RCC 7860 (cell line): ENCODE results near the gene MRRF.

ENCODE experiments used
- DNase-seq: peaks from one replicate; pipeline ENCODE4 v3.0.0-alpha.2; 2015; ENCODE audit warnings: low spot score
- FAIRE-seq: peaks from 2 replicates; lab custom pipeline; 2012; peaks lifted over from hg19 to GRCh38; lab: Jason Lieb, UNC

Gene MRRF

DNA sequence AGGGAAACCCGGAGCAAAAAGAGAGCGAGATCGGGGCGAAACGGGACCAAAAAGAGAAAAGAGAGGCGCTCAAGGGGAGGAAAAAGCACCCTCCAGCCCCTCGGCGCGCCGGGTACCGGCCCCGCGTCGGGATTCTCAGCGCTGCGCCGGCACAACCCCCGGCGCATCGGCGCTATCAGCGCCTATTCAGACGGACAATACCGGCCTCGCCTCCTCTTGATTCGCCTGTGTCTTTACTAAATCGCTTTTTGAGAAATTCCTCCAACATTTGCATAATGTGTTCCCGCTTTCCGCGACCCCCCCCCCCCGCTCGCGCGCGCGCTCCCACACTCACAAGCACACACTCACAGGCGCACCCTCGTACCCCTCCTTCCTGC, 36.5 kb upstream of the MRRF start:
- no peak for FAIRE-seq
- no peak for DNase-seq

DNA sequence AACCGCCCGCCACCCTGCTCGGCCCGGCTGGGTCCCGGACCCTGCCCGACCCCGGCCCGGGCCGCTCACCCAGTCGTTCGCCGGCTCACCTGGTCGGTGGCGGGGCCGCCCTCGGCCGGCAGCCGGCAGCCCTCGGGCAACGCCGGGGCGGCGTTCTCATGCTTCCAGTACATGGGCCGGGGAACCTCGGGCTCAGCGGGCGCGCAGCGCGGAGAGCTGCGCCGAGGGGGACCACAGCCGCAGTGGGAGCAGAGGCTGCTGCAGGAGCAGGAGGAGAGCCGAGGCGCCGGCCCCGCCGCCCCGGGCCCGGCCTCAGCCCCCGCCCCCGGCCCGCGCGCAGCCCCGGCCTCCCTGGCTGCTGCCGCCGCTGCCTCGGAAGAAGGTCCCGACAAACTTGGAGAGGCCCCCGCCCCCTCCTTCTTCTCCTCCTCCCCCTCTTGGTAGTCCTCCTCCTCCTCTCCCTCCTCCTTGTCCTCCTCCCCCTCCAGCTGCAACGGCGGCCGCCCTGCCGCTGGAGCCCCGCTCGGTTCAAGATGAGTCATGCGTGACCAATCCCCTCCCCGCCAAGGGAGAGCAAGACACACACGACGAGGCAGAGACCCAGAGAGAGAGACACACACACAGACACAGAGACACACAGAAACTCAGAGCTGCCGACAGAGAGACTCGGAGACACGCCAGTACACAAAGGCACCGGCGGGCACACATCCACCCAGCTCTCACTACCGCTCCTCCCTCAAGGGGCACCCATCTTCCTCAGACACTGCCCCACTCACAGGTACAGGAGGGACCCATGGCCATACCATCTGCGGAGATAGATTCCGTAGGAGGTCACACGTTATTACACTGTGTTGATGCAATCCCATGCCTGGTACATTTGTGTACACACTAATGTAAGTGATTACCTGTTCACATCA, 35.9 kb upstream of the MRRF start, which contains the start of gene LHX6:
Gene LHX6 (minus strand): TSS at position 390 of the 917 bp plus-strand sequence. CDS start 217 bp downstream, at position 173.
- DNase-seq, result peak; percentile 16
- no peak for FAIRE-seq

GRCh38 chr9:122229485-122229837, 35.2 kb upstream of the MRRF start:
- no peak for DNase-seq
- no peak for FAIRE-seq

GRCh38 chr9:122232796-122233306, 31.8 kb upstream of the MRRF start:
- DNase-seq (no peak), FAIRE-seq (no peak)

GRCh38 chr9:122234022-122234748, 30.5 kb upstream of the MRRF start:
- no peak for DNase-seq
- FAIRE-seq, result no peak

DNA sequence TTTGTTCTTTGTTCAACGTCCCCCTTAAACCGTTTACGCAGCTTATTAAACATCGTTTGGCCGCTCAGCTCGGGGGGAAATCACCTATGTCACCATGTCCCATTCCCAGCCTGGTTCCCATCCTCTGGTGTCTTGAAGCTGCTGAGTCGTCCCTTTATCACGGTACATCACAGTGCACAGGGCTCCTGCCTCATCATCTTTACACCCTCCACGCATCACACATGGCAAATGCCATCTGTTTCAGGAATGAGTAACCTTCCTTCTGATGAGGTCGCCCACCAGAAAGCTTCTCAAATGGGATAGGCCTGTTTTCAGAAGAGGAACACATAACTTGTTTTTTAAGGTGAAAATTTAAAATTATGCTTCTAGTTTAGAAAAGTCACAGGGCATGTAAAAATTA, 28.0 kb upstream of the MRRF start:
- DNase-seq (no peak), FAIRE-seq (no peak)

DNA sequence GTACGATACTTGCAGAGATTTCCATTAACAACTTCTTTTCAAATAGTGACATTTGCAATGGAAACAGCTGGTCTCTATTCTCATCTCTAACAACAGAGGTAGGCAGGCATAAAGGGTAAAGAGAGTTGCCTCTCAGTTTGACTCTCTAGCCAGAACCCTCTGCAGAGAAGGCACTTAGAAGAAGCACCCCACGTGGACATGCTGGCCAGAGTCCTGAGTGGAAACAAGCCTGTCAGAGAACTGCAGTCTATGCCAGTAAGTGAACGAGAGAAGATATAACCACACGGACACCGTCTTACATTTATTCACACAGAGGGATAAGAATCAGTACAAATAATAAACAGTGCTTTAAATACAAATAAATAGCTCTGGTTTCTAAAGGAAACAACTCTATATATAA, 25.0 kb upstream of the MRRF start:
- no peak for DNase-seq
- FAIRE-seq, result no peak

DNA sequence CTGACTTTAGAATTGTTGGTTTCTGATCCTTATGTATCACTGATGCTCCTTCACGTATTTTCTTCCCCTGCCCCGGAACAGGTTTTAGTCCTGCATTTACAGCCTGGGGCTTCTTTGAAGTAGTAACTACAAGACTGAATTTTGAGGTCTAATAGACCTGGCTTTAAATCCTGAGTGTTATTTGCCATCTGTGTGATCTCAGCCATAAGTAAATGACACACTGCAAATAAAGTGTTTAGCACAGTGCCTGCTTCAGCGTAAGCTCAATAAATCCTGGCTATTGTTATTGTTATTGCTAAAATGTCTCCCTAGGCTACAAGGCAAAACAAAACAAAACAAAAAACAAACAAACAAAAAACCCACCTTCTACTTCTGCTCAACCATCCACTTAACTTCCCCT, 20.3 kb upstream of the MRRF start:
- FAIRE-seq (no peak), DNase-seq (no peak)

GRCh38 chr9:122246666-122247065, 18.0 kb upstream of the MRRF start:
- FAIRE-seq (no peak), DNase-seq (no peak)

- no peak for DNase-seq
- no peak for FAIRE-seq
These were observed 16.2 kb upstream of the MRRF start for GRCh38 chr9:122248448-122248865.

- no peak for FAIRE-seq
- DNase-seq, result no peak
These were observed 13.3 kb upstream of the MRRF start for GRCh38 chr9:122251351-122251750.

DNA sequence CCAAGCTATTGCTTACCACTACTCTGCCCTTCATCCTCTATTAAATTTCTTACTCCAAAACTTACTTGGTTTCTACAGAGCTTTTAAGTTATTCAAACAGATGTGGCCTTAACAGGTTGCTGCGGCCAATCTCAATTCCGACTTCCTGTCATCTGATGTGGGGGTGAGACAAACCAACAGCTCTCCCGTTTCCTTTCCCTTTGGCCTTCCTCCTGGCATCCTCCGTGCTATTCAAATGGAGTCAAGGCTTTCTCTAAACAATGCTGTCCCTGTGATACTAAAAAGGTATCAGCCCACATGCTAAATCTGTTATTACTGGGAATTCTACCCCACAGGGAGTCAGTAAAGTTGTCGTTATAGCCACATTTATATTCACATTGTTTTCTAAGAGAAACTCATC, 11.9 kb upstream of the MRRF start:
- FAIRE-seq (no peak), DNase-seq (no peak)

DNA sequence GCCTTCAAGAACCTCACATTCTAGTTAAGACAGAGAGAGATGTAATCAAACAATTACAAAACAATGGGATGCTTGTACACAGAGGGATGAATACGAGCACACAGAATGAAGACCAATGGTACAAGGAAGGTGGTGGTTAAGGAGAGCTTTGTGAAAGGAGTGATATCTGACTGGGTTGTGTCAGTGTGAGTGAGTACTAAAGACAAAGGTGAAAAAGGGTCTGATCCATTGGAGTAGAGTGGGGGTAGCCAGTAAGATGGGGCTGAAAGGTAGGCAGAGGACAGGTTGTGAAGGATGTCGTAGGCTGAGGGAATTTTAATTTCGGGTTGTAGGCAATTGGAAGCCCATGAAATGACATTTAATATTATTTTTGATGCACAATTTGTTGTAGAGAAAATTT, 9.9 kb upstream of the MRRF start:
- FAIRE-seq, result no peak
- DNase-seq, result no peak

GRCh38 chr9:122256206-122256605, 8.5 kb upstream of the MRRF start:
- DNase-seq, result no peak
- FAIRE-seq, result no peak

DNA sequence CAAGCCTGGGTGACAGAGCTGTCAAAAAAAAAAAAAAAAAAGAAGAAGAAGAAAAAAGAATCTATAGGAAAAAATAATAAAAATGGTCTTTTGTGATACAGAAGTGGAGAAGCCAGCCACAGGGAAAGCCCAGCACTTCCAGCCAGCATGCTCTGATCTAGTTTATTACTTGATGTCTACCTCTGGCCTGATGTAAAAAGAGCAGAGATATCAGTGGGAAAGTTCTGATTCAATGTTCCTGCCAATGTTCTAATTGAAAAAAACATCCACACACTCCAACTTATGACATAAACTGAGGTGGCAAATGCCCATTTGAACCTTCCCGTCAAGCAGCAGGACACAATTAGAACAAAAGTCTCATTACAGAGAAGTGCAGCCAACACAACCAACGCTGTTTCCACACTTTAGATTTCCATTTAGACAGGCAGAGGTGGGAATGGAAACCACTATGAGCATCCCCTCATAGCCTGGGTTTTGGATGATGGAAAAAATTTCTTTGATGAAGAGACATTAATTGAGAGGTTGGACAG, 5.7 kb upstream of the MRRF start:
- FAIRE-seq, result no peak
- no peak for DNase-seq

GRCh38 chr9:122261469-122261881, 3.2 kb upstream of the MRRF start:
- no peak for DNase-seq
- no peak for FAIRE-seq

- DNase-seq, result no peak
- FAIRE-seq, result no peak
These were observed 2.6 kb upstream of the MRRF start for GRCh38 chr9:122262073-122262472.

DNA sequence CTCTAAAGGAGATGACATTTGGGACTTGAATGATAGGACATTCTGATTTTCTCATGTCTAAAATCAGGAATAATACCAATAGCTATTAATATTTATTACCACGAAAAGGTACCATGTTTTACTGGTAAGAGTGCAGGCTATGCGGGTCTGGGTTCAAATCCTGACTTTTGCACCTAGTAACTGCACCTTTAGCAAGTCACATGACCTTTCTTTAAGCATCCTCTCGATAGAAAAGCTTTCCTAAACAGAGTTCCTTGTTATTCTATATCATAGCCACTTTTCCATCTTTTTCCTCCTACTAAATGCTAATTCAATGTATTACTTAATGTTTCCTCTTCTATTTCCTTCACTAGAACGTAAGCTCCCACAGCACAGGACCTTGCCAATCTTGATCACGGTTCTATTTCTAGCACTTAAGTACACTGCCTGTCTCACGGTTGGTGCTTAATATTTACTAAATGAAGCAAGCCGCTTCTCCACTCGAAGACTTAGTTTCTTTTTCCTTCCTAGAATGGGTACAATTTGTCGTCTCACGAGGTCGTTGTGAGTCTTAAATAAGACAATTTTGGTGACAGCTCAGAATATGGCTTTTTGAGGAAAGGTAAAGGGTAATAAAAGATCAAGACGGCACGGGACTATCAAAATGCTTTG, 858 bp upstream of the MRRF start:
- FAIRE-seq, result no peak
- DNase-seq, result no peak

DNA sequence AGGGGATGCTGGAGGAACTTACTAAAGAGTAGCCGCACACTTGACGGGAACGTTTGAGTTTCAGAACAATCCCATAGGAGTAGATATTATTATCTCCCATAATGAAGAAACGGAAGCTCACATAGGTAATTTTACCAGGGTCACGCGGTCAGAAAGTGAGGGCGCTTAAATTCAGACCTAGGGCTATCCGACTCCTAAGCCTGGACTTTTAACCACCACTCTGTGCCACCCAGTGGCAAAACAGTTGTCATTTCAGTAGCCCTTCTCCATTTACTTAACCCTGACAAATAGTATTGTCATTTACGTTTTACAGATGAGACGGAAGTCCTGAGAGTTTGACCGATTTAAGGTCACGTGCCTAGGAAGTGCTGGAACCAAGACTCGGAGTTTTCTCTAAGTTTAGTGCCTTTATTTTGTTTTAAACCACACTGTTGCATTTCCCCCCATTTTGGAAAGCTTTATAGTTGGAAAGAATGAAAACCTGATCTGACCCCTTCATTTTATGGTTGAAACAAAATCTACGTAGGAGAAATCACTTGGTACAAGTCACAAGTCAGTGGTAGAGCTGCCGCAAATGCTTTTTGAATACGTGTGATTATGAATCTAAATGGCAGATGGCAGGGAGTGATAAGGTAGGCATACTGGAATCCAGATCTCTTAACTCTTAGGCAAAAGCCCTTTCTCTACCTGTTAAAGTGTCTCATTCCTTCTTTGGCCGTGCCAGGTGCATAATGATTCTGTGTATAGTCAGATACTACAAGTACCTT, 650 bp downstream of the MRRF start:
- no peak for FAIRE-seq

DNA sequence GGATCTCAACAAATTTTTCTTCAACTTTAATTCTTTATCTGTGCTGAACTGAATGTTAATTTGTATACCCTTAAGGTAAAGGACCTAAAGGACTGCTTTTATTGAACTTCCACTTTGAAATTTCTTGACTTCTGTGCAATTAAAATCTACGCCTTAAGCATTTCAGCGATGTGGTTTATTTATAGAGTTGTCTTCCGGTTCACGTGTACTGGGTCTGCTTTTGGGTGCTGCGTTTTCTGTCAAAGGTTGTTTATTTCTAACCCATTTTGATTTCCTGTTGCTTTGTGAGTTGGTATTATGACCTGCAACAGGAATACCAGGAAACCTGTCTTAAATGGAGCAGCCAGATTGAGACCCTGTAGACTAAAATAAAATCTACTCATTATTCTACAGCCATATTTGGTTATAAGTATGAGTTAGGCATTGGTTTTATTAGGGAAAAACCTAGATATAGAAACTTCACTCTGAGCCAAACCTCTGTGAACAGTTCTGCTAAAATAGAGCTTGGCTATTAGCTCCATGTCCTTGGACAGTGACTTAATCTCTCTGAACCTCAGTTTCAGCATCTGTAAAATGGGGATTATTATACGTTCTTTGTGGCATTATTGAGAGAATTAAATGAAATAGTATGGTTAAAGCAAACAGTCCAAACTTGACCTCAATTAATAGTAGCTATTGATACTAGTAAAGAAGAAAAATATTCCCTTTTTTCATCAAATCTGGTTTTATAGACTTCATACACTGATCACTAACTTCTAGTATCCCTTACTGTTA, 3.5 kb downstream of the MRRF start:
- no peak for FAIRE-seq
- no peak for DNase-seq

More for the DNA sequence above, 650 bp downstream of the MRRF start:
- peak; percentile 46 for DNase-seq
